Testis (tissue), 2 donors: ENCODE measurements around the gene RAD18.

ENCODE experiments used
- CTCF ChIP-seq, 3 experiments: fragments of 450-650 bp in 2 of 3; fragments of 200-600 bp in 1 of 3; sonication (generic) in 1 of 3; IDR thresholded peaks; one replicate each; pipeline ENCODE4 v1.5.1; 2016 to 2019; ENCODE audit warnings: antibody characterized with exemption in 3 of 3, mild to moderate bottlenecking in 2 of 3, moderate library complexity in 1 of 3
- POLR2A ChIP-seq: fragments of 450-650 bp; IDR thresholded peaks from one replicate; pipeline ENCODE4 v1.6.1; 2017; ENCODE audit warnings: antibody characterized with exemption, mild to moderate bottlenecking, moderate library complexity

- TF ChIP-seq CTCF (IDR thresholded peaks at IDR 0.05) (no peak), POLR2A (no peak)
Observed at GRCh38 chr3:8993331-8993730, 30.1 kb upstream of the RAD18 start.
